Memory B cell (primary cell): ENCODE results near the gene ZNF304.

Source experiments
- ATAC-seq: fragments of 150-1000 bp; cut with Tn5 transposase; 2 replicates; pipeline ENCODE4 v1.10.0; 2021; ENCODE audit warnings: low read depth, mild to moderate bottlenecking, moderate library complexity
- DNase-seq, 2 donors: peaks; one replicate each; pipeline ENCODE4 v3.0.0; 2022; ENCODE audit warnings: low spot score in 2 of 2
- H3K27ac Mint-ChIP-seq: one replicate; pipeline ENCODE4 v1.8.0; 2022; ENCODE audit warnings: mild to moderate bottlenecking, moderate library complexity, mixed read lengths
- H3K27me3 Mint-ChIP-seq: one replicate; pipeline ENCODE4 v1.8.0; 2022; ENCODE audit warnings: mixed read lengths
- H3K36me3 Mint-ChIP-seq: one replicate; pipeline ENCODE4 v1.8.0; 2022; ENCODE audit warnings: mild to moderate bottlenecking, mixed read lengths
- H3K4me1 Mint-ChIP-seq: one replicate; pipeline ENCODE4 v1.8.0; 2022; ENCODE audit warnings: mixed read lengths
- H3K4me3 Mint-ChIP-seq: one replicate; pipeline ENCODE4 v1.8.0; 2022; ENCODE audit warnings: mild to moderate bottlenecking, moderate library complexity, mixed read lengths
- H3K9me3 Mint-ChIP-seq: one replicate; pipeline ENCODE4 v1.8.0; 2022; ENCODE audit warnings: mixed read lengths

The ZNF304 gene

DNA sequence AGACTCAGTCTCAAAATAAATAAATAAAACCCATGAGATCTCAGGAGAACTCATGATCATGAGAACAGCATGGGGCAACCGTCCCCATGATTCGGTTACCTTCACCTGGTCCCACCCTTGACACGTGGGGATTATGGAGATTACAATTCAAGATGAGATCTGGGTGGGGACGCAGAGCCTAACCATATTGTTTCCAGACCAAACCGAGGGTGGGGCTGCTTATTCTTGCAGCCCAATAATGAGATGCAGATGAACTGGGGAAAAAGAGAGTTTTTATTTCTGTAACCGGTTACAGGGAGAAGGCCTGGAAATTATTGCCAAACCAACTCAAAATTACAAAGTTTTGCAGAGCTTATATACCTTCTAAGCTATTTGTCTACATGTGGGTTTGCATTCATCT is 25.1 kb downstream of the ZNF304 start:
- H3K27ac Mint-ChIP-seq: no peak overlapping the region
- H3K9me3 Mint-ChIP-seq: peaks cover 27% of the 10 kb centered on the region
- H3K27me3 Mint-ChIP-seq: no peaks in the 10 kb centered on the region
- no peak for DNase-seq
- no peak for ATAC-seq
- H3K4me3 Mint-ChIP-seq: no peak overlapping the region
- H3K36me3 Mint-ChIP-seq: peaks cover 71% of the 10 kb centered on the region
- H3K4me1 Mint-ChIP-seq: no peaks in the 10 kb centered on the region

GRCh38 chr19:57377498-57378146 is 26.6 kb downstream of the ZNF304 start:
- Mint-ChIP-seq H3K27ac (no peak overlapping the region), H3K27me3 (no peaks in the 10 kb centered on the region), H3K36me3 (peaks cover 57% of the 10 kb centered on the region), H3K4me1 (no peaks in the 10 kb centered on the region), H3K9me3 (peaks cover 25% of the 10 kb centered on the region), H3K4me3 (no peak overlapping the region)
- no peak for ATAC-seq
- DNase-seq: no peak

DNA sequence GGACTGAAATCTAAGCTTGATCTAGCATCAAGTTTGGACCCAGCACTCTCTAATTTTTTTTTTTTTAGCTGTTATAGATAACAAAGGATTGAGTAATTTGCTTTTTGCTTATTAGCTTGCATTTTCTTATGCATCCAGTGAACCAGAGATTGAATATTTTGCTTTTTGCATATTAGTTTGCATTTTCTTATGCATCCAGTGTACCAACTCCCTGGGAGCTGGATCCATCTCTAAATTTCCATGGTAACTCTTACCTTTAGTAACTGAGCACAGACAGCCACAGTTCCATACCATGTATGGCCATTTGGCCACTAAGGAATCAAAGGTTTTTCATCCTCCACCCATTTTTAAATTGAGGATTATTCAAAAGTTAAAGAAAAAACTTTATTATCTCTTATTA is 29.9 kb downstream of the ZNF304 start:
- Mint-ChIP-seq H3K27ac (no peak overlapping the region), H3K36me3 (peaks cover 30% of the 10 kb centered on the region), H3K4me3 (no peak overlapping the region), H3K27me3 (no peaks in the 10 kb centered on the region), H3K9me3 (peaks cover 17% of the 10 kb centered on the region), H3K4me1 (no peaks in the 10 kb centered on the region)
- no peak for DNase-seq
- ATAC-seq: no peak

DNA sequence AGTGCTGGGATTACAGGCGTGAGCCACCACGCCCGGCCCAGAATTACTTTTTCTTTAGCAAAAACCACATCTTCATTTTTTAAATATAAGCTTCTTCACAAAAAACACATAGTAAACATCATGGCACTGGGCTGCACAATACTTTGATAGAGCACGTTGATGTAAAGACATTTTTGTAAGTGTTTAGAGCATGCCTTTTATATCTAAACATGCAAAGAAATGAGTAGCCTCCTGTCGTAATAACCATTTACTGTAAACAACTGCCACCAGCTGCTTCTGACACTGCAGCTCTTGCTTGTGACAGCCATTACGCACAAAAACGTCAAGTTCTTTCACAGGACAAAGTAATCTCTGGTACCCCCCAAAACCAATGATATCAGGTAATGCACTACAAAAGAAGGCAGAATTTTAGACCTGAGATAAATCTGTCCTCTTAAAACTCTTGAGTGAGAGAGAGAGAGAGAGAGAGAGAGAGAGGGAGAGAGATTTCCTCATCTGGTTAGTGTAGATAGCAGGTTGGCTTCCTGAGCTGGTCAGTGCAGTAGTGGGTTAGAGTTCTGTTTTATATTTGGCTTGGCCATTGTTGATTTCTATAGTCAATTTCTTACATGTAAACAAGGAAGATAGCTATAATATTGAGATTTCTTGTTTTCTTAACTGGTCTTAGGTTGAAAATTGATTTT is 31.9 kb downstream of the ZNF304 start:
- H3K27ac Mint-ChIP-seq: no peak overlapping the region
- DNase-seq (no peak), ATAC-seq (no peak)
- no peaks in the 10 kb centered on the region for H3K4me1 Mint-ChIP-seq
- H3K27me3 Mint-ChIP-seq: no peaks in the 10 kb centered on the region
- H3K4me3 Mint-ChIP-seq: no peak overlapping the region
- H3K36me3 Mint-ChIP-seq: peaks cover 14% of the 10 kb centered on the region
- H3K9me3 Mint-ChIP-seq: peaks cover 12% of the 10 kb centered on the region

- Mint-ChIP-seq H3K9me3 (peaks cover 2% of the 10 kb centered on the region), H3K27me3 (no peaks in the 10 kb centered on the region), H3K4me1 (peaks cover 17% of the 10 kb centered on the region), H3K4me3 (peak overlapping the region; percentile 89), H3K27ac (peak overlapping the region; percentile 94), H3K36me3 (peaks cover 20% of the 10 kb centered on the region)
- DNase-seq (no peak), ATAC-seq (no peak)
Observed at GRCh38 chr19:57389194-57389729, 38.2 kb downstream of the ZNF304 start.

DNA sequence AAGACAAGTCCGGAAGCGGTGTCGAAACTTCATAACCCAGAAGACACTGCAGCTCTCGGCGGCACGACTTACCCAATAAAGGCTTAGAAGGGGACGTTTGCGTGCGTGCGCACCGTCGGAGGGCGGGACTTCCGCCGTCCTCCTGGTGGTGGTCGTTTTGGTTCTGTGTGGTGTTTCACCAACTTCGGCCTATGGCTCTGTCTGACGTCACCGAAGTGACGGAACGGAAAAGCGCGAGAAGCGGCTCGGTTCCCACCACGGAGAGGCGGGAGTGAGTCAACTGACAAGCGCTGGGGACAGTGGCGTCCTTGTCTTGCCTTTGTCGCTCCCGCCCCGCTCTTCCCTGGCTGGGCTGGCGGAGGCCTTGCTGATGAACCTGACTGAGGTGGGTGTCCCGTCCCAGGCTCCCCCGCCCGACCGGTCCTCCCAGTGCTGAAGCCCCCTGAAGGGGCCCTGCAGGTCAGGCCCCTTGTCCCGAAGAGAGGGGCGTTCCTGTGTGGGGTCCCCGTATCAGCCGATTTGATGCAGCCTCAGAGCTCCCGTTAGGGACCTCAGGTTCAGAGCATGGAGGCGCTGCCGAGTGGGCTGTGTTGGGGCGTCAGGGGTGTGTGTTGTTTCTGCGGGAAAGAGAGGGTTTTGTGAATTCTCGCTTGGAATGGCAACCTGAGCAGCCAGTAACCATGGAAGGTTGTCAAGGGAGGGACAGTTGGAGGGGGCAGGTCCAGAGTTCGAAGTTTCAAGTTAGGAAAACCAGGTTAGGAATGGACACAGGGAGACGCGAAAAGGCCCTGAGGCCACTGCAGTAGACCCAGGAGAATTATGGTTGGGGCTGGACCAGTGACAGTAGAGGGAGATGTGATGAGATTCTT is 38.9 kb downstream of the ZNF304 start, which contains the start of gene ZNF548:
Gene ZNF548, plus strand, starts transcription at position 125 of the 869 bp plus-strand sequence. Its CDS starts 246 bp downstream, at position 371.
- Mint-ChIP-seq H3K4me1 (peaks cover 21% of the 10 kb centered on the region), H3K27me3 (no peaks in the 10 kb centered on the region), H3K4me3 (peak within 1 kb of the TSS; percentile 89), H3K36me3 (peaks cover 27% of the 10 kb centered on the region), H3K9me3 (peaks cover 7% of the 10 kb centered on the region), H3K27ac (peak within 1 kb of the TSS; percentile 94)
- DNase-seq: peak; percentile 94 to 95
- peak; percentile 91 for ATAC-seq

DNA sequence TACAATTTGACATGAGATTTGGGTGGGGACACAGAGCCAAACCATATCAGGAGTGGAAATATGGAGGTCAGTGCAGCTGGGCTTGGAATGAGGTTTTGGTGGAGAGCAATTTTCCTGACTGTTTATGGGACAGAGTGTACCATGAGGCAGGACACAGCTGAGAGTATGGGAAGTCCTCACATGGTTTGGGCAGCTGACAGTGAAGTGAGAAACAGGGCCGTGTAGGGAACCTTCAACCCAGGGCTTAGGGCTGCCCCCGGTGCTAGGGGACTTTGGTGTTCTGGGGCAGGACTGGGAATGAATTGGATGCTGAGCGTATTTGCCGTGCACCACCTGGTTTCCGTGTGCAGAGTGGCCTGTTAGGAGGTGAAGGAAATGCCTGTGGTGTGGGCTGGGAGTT is 44.6 kb downstream of the ZNF304 start:
- ATAC-seq (no peak), DNase-seq (no peak)
- Mint-ChIP-seq H3K27me3 (no peaks in the 10 kb centered on the region), H3K27ac (no peak overlapping the region), H3K4me1 (peaks cover 17% of the 10 kb centered on the region), H3K4me3 (no peak overlapping the region), H3K36me3 (peaks cover 74% of the 10 kb centered on the region), H3K9me3 (peaks cover 30% of the 10 kb centered on the region)

DNA sequence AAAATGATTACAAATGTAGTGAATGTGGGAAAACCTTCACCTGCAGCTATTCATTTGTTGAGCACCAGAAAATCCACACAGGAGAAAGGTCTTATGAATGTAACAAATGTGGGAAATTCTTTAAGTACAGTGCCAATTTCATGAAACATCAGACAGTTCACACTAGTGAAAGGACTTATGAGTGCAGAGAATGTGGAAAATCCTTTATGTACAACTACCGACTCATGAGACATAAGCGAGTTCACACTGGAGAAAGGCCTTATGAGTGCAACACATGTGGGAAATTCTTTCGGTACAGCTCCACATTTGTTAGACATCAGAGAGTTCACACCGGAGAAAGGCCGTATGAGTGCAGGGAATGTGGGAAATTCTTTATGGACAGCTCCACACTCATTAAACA is 47.8 kb downstream of the ZNF304 start:
- H3K4me1 Mint-ChIP-seq: peaks cover 13% of the 10 kb centered on the region
- no peaks in the 10 kb centered on the region for H3K27me3 Mint-ChIP-seq
- no peak for DNase-seq
- no peak overlapping the region for H3K4me3 Mint-ChIP-seq
- ATAC-seq: no peak
- peaks cover 66% of the 10 kb centered on the region for H3K36me3 Mint-ChIP-seq
- H3K9me3 Mint-ChIP-seq: peaks cover 31% of the 10 kb centered on the region
- H3K27ac Mint-ChIP-seq: no peak overlapping the region

DNA sequence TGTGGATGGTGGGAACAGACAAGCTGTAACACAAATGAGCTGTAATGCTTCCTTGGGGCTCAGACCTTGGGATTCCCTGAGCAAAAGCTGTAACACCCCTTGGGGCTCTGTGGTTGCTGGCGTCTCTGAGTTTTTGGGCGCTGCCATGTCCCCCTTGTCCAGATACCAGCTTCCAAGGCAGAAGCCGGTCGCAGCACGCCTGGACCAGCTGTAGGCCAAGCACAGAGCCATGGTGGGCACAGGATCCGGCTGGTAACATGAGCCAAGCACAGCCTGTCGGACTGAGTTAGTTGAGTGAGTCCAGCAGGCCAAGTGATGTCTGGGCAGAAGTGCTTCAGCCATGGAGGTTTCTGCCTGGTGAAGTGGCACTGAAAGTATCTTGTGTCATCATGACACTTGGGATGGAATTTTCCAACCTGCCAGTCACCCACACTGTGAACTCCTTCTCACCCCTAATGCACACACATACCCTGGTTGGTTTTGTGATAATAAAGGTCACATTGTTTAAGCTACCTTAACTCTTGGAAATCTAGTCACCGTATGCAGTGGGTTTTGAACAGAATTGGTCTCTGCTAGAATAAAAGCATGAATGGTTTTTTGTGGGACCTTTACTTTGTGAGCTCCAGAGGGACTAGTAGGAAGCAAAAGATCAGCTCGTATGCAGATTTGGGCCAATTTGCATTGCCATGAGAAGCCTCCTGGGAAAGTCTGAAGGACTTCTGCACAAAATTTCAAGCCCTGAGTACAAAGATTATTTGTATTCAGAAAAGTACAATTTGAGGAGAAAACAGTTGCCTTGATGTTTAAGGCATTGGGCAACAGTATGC is 52.9 kb downstream of the ZNF304 start:
- Mint-ChIP-seq H3K27ac (no peak overlapping the region), H3K4me1 (peaks cover 5% of the 10 kb centered on the region), H3K4me3 (no peak overlapping the region), H3K27me3 (no peaks in the 10 kb centered on the region), H3K36me3 (peaks cover 17% of the 10 kb centered on the region), H3K9me3 (peaks cover 6% of the 10 kb centered on the region)
- no peak for DNase-seq
- no peak for ATAC-seq

GRCh38 chr19:57406516-57407123 is 55.5 kb downstream of the ZNF304 start:
- ATAC-seq (peak; percentile 52), DNase-seq (peak; percentile 62 to 66)
- H3K27ac Mint-ChIP-seq: no peak overlapping the region
- H3K4me1 Mint-ChIP-seq: peaks cover 13% of the 10 kb centered on the region
- H3K4me3 Mint-ChIP-seq: no peak overlapping the region
- no peaks in the 10 kb centered on the region for H3K27me3 Mint-ChIP-seq
- peaks cover 2% of the 10 kb centered on the region for H3K36me3 Mint-ChIP-seq
- H3K9me3 Mint-ChIP-seq: peaks cover 2% of the 10 kb centered on the region
